Body of pancreas (tissue), 4 donors: ENCODE data around the gene FRAT2. TPM values are rescaled to one million over a fixed set of nuclear protein-coding genes. Genes with fewer than 3 reads are reported as not detected.
A peak's percentile ranks its signal among the peaks of the same experiment; 100 is the strongest.

Experiments used
- ATAC-seq: fragments of 150-250 bp; one replicate; pipeline ENCODE4 v1.9.1; 2016
- DNase-seq, 4 donors: peaks; one replicate each; pipeline ENCODE4 v3.0.0-alpha.2; 2019
- H3K27ac ChIP-seq, 4 donors: fragments of 200-600 bp; sonication (generic); 1 replicate in 3 of 4; 2 replicates in 1 of 4; pipeline versions ENCODE4 v1.5.1 to v1.6.1; 2016 to 2019; ENCODE audit warnings: mild to moderate bottlenecking in 1 of 4, mixed read lengths in 1 of 4, moderate library complexity in 1 of 4
- H3K27me3 ChIP-seq, 2 donors: fragments of 200-600 bp; sonication (generic); one replicate each; pipeline ENCODE4 v1.6.0; 2016; ENCODE audit warnings: mild to moderate bottlenecking in 1 of 2
- H3K36me3 ChIP-seq, 2 donors: fragments of 200-600 bp; sonication (generic); replicated peaks in 1 of 2; 2 replicates each; pipeline ENCODE4 v1.5.1; 2016; ENCODE audit warnings: low read depth in 2 of 2; ENCODE audit not compliant: insufficient read depth in 1 of 2
- H3K4me1 ChIP-seq: fragments of 200-600 bp; sonication (generic); one replicate; pipeline ENCODE4 v1.6.0; 2016
- H3K4me3 ChIP-seq, 2 donors: fragments of 200-600 bp; sonication (generic); 1 replicate in 1 of 2; 2 replicates in 1 of 2; pipeline ENCODE4 v1.5.1; 2016 to 2019
- H3K9me3 ChIP-seq, 3 donors: fragments of 200-600 bp; sonication (generic); 1 replicate in 2 of 3; 2 replicates in 1 of 3; pipeline ENCODE4 v1.5.1; 2016
- CTCF ChIP-seq, 7 experiments: fragments of 450-650 bp in 4 of 7; fragments of 200-600 bp in 3 of 7; sonication (generic) in 3 of 7; IDR thresholded peaks; one replicate each; pipeline ENCODE4 v1.5.1; 2016 to 2019; ENCODE audit warnings: antibody characterized with exemption in 7 of 7
- POLR2A ChIP-seq, 3 donors: fragments of 450-650 bp; IDR thresholded peaks; one replicate each; pipeline ENCODE4 v1.6.1; 2016; ENCODE audit warnings: antibody characterized with exemption in 3 of 3, mild to moderate bottlenecking in 2 of 3
- WGBS, 2 donors: methylation state at CpG; one replicate each; pipeline ENCODE4 v1.1.5; 2017; 5-methylcytosine and 5-hydroxymethylcytosine counted together
- intact Hi-C: fragments of 100-400 bp; cut with DNase I; formaldehyde crosslinking; loops from one replicate; pipeline ENCODE4 v1.15.1; 2023
- total RNA-seq, 2 donors: library from RNA; depleted of rRNA; stranded (reverse); fragments of >200 nt; gene quantifications; one replicate each; pipeline ENCODE4 v1.1.0, GENCODE V29; 2016

FRAT2 gene
- total RNA-seq: 10 to 100 TPM; 19.5 to 20.8 TPM

GRCh38 chr10:97334370-97335175 lies at the start of gene FRAT2:
TSS of gene FRAT2 (minus strand) at chr10:97334729. CDS start at chr10:97334572, 157 bp downstream.
- ATAC-seq (peak; percentile 90), DNase-seq (peak; percentile 92 to 94 (median 92))
- intact Hi-C loops: no loop called here
- Histone ChIP-seq H3K36me3 (no peaks in the 10 kb centered on the region), H3K4me3 (peak within 1 kb of the TSS; percentile 67 to 73), H3K4me1 (peaks cover 60% of the 10 kb centered on the region), H3K27me3 (no peaks in the 10 kb centered on the region), H3K9me3 (no peaks in the 10 kb centered on the region), H3K27ac (peak within 1 kb of the TSS; percentile 82 to 99 (median 96))
- peak; percentile 94 to 97 (median 94) for TF ChIP-seq POLR2A (IDR thresholded peaks at IDR 0.05)
- TF ChIP-seq CTCF (IDR thresholded peaks at IDR 0.05): peak in 2 of 7 experiments; percentile 8 to 11
- 0 to 1% methylated on average over 25 to 90 of the region's 103 CpGs for WGBS, 2 donors

GRCh38 chr10:97384156-97384555 lies 49.6 kb upstream of the FRAT2 start:
- Histone ChIP-seq H3K36me3 (peaks cover 0 to 24% of the 10 kb centered on the region in 2 donors), H3K4me3 (no peak overlapping the region), H3K27me3 (no peaks in the 10 kb centered on the region), H3K4me1 (no peaks in the 10 kb centered on the region), H3K9me3 (no peaks in the 10 kb centered on the region), H3K27ac (no peak overlapping the region)
- TF ChIP-seq POLR2A (IDR thresholded peaks at IDR 0.05) (no peak), CTCF (IDR thresholded peaks at IDR 0.05) (no peak)
- ATAC-seq: no peak
- 98 to 100% methylated on average over 1 to 5 of the region's 5 CpGs for WGBS, 2 donors
- DNase-seq: no peak
- intact Hi-C loops: no loop called here

GRCh38 chr10:97383159-97383558 lies 48.6 kb upstream of the FRAT2 start:
- no peak for TF ChIP-seq CTCF (IDR thresholded peaks at IDR 0.05)
- TF ChIP-seq POLR2A (IDR thresholded peaks at IDR 0.05): no peak
- intact Hi-C loops: no loop called here
- DNase-seq (no peak), ATAC-seq (no peak)
- WGBS, 2 donors: 84 to 98% methylated on average over 6 to 7 of the region's 7 CpGs
- H3K36me3 ChIP-seq: peaks cover 0 to 29% of the 10 kb centered on the region in 2 donors
- no peak overlapping the region for H3K4me3 ChIP-seq
- no peak overlapping the region for H3K27ac ChIP-seq
- H3K4me1 ChIP-seq: no peaks in the 10 kb centered on the region
- no peaks in the 10 kb centered on the region for H3K27me3 ChIP-seq
- no peaks in the 10 kb centered on the region for H3K9me3 ChIP-seq

GRCh38 chr10:97381626-97382025 lies 47.1 kb upstream of the FRAT2 start:
- H3K27me3 ChIP-seq: no peaks in the 10 kb centered on the region
- H3K4me3 ChIP-seq: no peak overlapping the region
- intact Hi-C loops: no loop called here
- no peak for ATAC-seq
- 88 to 95% methylated on average over 6 to 8 of the region's 8 CpGs for WGBS, 2 donors
- no peaks in the 10 kb centered on the region for H3K9me3 ChIP-seq
- H3K36me3 ChIP-seq: peaks cover 0 to 31% of the 10 kb centered on the region in 2 donors
- H3K4me1 ChIP-seq: no peaks in the 10 kb centered on the region
- H3K27ac ChIP-seq: no peak overlapping the region
- no peak for DNase-seq
- no peak for TF ChIP-seq CTCF (IDR thresholded peaks at IDR 0.05)
- no peak for TF ChIP-seq POLR2A (IDR thresholded peaks at IDR 0.05)
